GM18873 (cell line): ENCODE measurements around the gene GPX7.
"Not testable (repeated sequence)": the region's sequence is repeated elsewhere in the genome, so short reads cannot be mapped to it uniquely, and the experiment has no call there.

ENCODE experiments used
- ATAC-seq: cut with Tn5 transposase; IDR thresholded peaks from one replicate; pipeline ENCODE4 v1.9.1; 2021; ENCODE audit warnings: mild to moderate bottlenecking, moderate library complexity, moderate number of reproducible peaks; ENCODE audit not compliant: unreplicated experiment, low FRiP score

The GPX7 gene

GRCh38 chr1:52601991-52602855, at the start of gene GPX7:
Gene GPX7, plus strand, starts transcription at chr1:52602371. Its CDS starts 39 bp downstream, at chr1:52602410.
- ATAC-seq: no peak

GRCh38 chr1:52552505-52553361, 49.4 kb upstream of the GPX7 start, which contains the start of gene TUT4:
Gene TUT4, minus strand, starts transcription at chr1:52553092. Its CDS starts 26,812 bp downstream, at chr1:52526280.
- ATAC-seq: no peak

GRCh38 chr1:52553362-52554266, 48.6 kb upstream of the GPX7 start:
- ATAC-seq: no peak

- no peak for ATAC-seq
Observed at GRCh38 chr1:52554267-52554640, 47.9 kb upstream of the GPX7 start.

- ATAC-seq: no peak
Observed at GRCh38 chr1:52554756-52555155, 47.4 kb upstream of the GPX7 start.

GRCh38 chr1:52556641-52557360, 45.4 kb upstream of the GPX7 start:
- ATAC-seq: no peak

- no peak for ATAC-seq
Observed at GRCh38 chr1:52558941-52559340, 43.2 kb upstream of the GPX7 start.

- no peak for ATAC-seq
Observed at GRCh38 chr1:52559875-52560274, 42.3 kb upstream of the GPX7 start.

GRCh38 chr1:52562766-52563165, 39.4 kb upstream of the GPX7 start:
- ATAC-seq: no peak

- ATAC-seq: no peak
Observed at GRCh38 chr1:52567943-52568342, 34.2 kb upstream of the GPX7 start.

GRCh38 chr1:52569449-52570210, 32.5 kb upstream of the GPX7 start:
- no peak for ATAC-seq

GRCh38 chr1:52571783-52572182, 30.4 kb upstream of the GPX7 start:
- no peak for ATAC-seq

GRCh38 chr1:52572387-52572786, 29.8 kb upstream of the GPX7 start:
- ATAC-seq: no peak

- ATAC-seq: no peak
Observed at GRCh38 chr1:52574594-52574993, 27.6 kb upstream of the GPX7 start.

- ATAC-seq: no peak
Observed at GRCh38 chr1:52576074-52576473, 26.1 kb upstream of the GPX7 start.

- ATAC-seq: not testable (repeated sequence)
Observed at GRCh38 chr1:52578066-52578465, 24.1 kb upstream of the GPX7 start.

- ATAC-seq: no peak
Observed at GRCh38 chr1:52579415-52579814, 22.8 kb upstream of the GPX7 start.

- no peak for ATAC-seq
Observed at GRCh38 chr1:52580283-52580682, 21.9 kb upstream of the GPX7 start.

GRCh38 chr1:52582116-52582696, 20.0 kb upstream of the GPX7 start:
- ATAC-seq: no peak
